Psoas muscle (tissue), 8 donors: ENCODE results near the gene UGT2A1. TPM values are rescaled to one million over a fixed set of nuclear protein-coding genes. Genes with fewer than 3 reads are reported as not detected.
A peak's percentile ranks its signal among the peaks of the same experiment; 100 is the strongest.
"Not testable (repeated sequence)": the region's sequence is repeated elsewhere in the genome, so short reads cannot be mapped to it uniquely, and the experiment has no call there.

Experiments used
- ATAC-seq, 4 donors: fragments of 200-7000 bp; cut with Tn5 transposase; one replicate each; pipeline ENCODE4 v1.9.1; 2020; ENCODE audit warnings: moderate library complexity in 3 of 4, mild to moderate bottlenecking in 2 of 4
- DNase-seq, 2 donors: peaks; one replicate each; pipeline ENCODE4 v3.0.0-alpha.2; 2020
- H3K27ac ChIP-seq: fragments of 200-600 bp; one replicate; pipeline ENCODE4 v1.8.0; 2022
- H3K27me3 ChIP-seq, 3 donors: fragments of 200-600 bp in 1 of 3; one replicate each; pipeline versions ENCODE4 v1.6.1 to v1.8.0; 2013 to 2022; ENCODE audit warnings: low read length in 2 of 3, mild to moderate bottlenecking in 2 of 3, moderate library complexity in 1 of 3; ENCODE audit not compliant: insufficient read depth in 3 of 3
- H3K36me3 ChIP-seq, 2 donors: fragments of 200-600 bp in 1 of 2; one replicate each; pipeline versions ENCODE4 v1.6.1 to v1.8.0; 2013 to 2022; ENCODE audit warnings: low read depth in 1 of 2, mild to moderate bottlenecking in 1 of 2, moderate library complexity in 1 of 2; ENCODE audit not compliant: insufficient read depth in 1 of 2
- H3K4me1 ChIP-seq: fragments of 200-600 bp; one replicate; pipeline ENCODE4 v1.8.0; 2022
- H3K4me3 ChIP-seq: fragments of 200-600 bp; one replicate; pipeline ENCODE4 v1.8.0; 2022; ENCODE audit warnings: mild to moderate bottlenecking
- H3K9me3 ChIP-seq: fragments of 200-600 bp; one replicate; pipeline ENCODE4 v1.8.0; 2022
- CTCF ChIP-seq: fragments of 200-600 bp; IDR thresholded peaks from one replicate; pipeline ENCODE4 v1.8.0; 2022; ENCODE audit warnings: antibody characterized with exemption
- WGBS, 3 donors: extraction: QIAGEN DNeasy Blood & Tissue Kit; methylation state at CpG; one replicate each; pipeline versions ENCODE4 v1.1.6 to v1.1.7; 2013; 5-methylcytosine and 5-hydroxymethylcytosine counted together
- intact Hi-C, 2 donors: fragments of 100-400 bp; cut with DNase I; formaldehyde crosslinking; loops; one replicate each; pipeline versions ENCODE4 v1.11.0 to v1.14.2; 2022
- polyA plus RNA-seq, 3 donors: library from polyadenylated mRNA; stranded (reverse); fragments of 200-250 nt; gene quantifications; one replicate each; pipeline ENCODE4 v1.2.3, GENCODE V29; 2013
- total RNA-seq, 4 donors: library from RNA; stranded (reverse); fragmentation: NEBNext Ultra II Directional in 2 of 4; extraction: Animal tissue kit (Norgen Biotek cat#: 25700) in 2 of 4; gene quantifications; one replicate each; pipeline versions ENCODE4 v1.2.1 to v1.2.4, GENCODE V29; 2021 to 2023
- donor health status: healthy with polysubstance abuse.
- donor health status: DM: no; HTN: no; CAD: no; lungs with moderate emphysema.
- donor health status: Bipolar disorder and iron deficiency.
- donor health status: healthy.
- donor health status: DM: yes; HTN: yes; CAD: no.
- donor health status: DM: no; HTN: no; CAD: no.
- donor health status: DM: no; HTN: no; CAD: no.
- donor health status: DM: yes; HTN: yes; CAD: no.

The UGT2A1 gene
- total and polyA plus RNA-seq, 7 donors, result not detected

GRCh38 chr4:69689599-69689998 is 36.6 kb upstream of the UGT2A1 start:
- peak; percentile 41 for TF ChIP-seq CTCF
- WGBS, 3 donors, result 0 to 2% (median 2%) methylated on average over 1 of the region's 1 CpG
- no peaks in the 10 kb centered on the region for H3K27me3 ChIP-seq
- no peak overlapping the region for H3K4me3 ChIP-seq
- H3K9me3 ChIP-seq, result no peaks in the 10 kb centered on the region
- no peaks in the 10 kb centered on the region for H3K4me1 ChIP-seq
- DNase-seq (no peak), ATAC-seq (no peak)
- intact Hi-C loops, result no loop called here
- H3K27ac ChIP-seq, result no peak overlapping the region
- H3K36me3 ChIP-seq, result no peaks in the 10 kb centered on the region

- H3K4me1 ChIP-seq, result no peaks in the 10 kb centered on the region
- intact Hi-C loops, result no loop called here
- no peak overlapping the region for H3K27ac ChIP-seq
- H3K27me3 ChIP-seq, result no peaks in the 10 kb centered on the region
- WGBS, 3 donors, result 63 to 74% (median 68%) methylated on average over 4 of the region's 4 CpGs
- TF ChIP-seq CTCF, result no peak
- ATAC-seq (no peak), DNase-seq (no peak)
- no peak overlapping the region for H3K4me3 ChIP-seq
- H3K9me3 ChIP-seq, result no peaks in the 10 kb centered on the region
- no peaks in the 10 kb centered on the region for H3K36me3 ChIP-seq
These were observed 31.8 kb upstream of the UGT2A1 start for GRCh38 chr4:69684804-69685203.

- intact Hi-C loops, result no loop called here
- no peak overlapping the region for H3K4me3 ChIP-seq
- DNase-seq (no peak), ATAC-seq (no peak)
- no peaks in the 10 kb centered on the region for H3K27me3 ChIP-seq
- no peaks in the 10 kb centered on the region for H3K9me3 ChIP-seq
- H3K27ac ChIP-seq, result no peak overlapping the region
- H3K36me3 ChIP-seq, result no peaks in the 10 kb centered on the region
- no peak for TF ChIP-seq CTCF
- no peaks in the 10 kb centered on the region for H3K4me1 ChIP-seq
These were observed 15.6 kb upstream of the UGT2A1 start for GRCh38 chr4:69668680-69669079.

- ATAC-seq, H3K36me3 ChIP-seq, H3K27me3 ChIP-seq, H3K4me3 ChIP-seq, DNase-seq, intact Hi-C loops, H3K9me3 ChIP-seq, H3K27ac ChIP-seq, H3K4me1 ChIP-seq: not testable (repeated sequence)
- WGBS, 3 donors, result 80 to 93% (median 93%) methylated on average over 20 to 22 of the region's 22 CpGs
These were observed 11.0 kb upstream of the UGT2A1 start for GRCh38 chr4:69664009-69664408.

GRCh38 chr4:69661130-69661803 is 8.2 kb upstream of the UGT2A1 start:
- ATAC-seq, H3K27me3 ChIP-seq, H3K27ac ChIP-seq, H3K9me3 ChIP-seq, H3K36me3 ChIP-seq, H3K4me3 ChIP-seq, DNase-seq, H3K4me1 ChIP-seq, intact Hi-C loops: not testable (repeated sequence)
- WGBS, 3 donors, result 59 to 67% (median 64%) methylated on average over 4 of the region's 4 CpGs

- Histone ChIP-seq H3K9me3 (no peaks in the 10 kb centered on the region), H3K36me3 (no peaks in the 10 kb centered on the region), H3K4me1 (no peaks in the 10 kb centered on the region), H3K27ac (no peak overlapping the region), H3K4me3 (no peak overlapping the region), H3K27me3 (no peaks in the 10 kb centered on the region)
- no peak for ATAC-seq
- 82 to 89% (median 85%) methylated on average over 12 of the region's 12 CpGs for WGBS, 3 donors
- no peak for TF ChIP-seq CTCF
- peak in 1 of 2 donors; percentile 21 for DNase-seq
- intact Hi-C loops, result no loop called here
These were observed 5.1 kb upstream of the UGT2A1 start for GRCh38 chr4:69658133-69658532.
